ENCODE data around the gene VPS13A. TPM values are rescaled to one million over a fixed set of nuclear protein-coding genes. Genes with fewer than 3 reads are reported as not detected.

VPS13A gene
- total RNA-seq, 1 experiment from 2014 or later, result 32.2 TPM

- ChIA-PET CTCF (no interaction called here), POLR2A (ENCODE audit: low non-redundant PET) (no interaction called here)
- Histone ChIP-seq H3K36me3 (ENCODE audit: insufficient read depth, low read length, poor library complexity, severe bottlenecking) (no peaks in the 10 kb centered on the region), H3K9me3 (ENCODE audit: low read depth, low read length, poor library complexity, severe bottlenecking) (no peaks in the 10 kb centered on the region), H3K27ac (ENCODE audit: low read depth, low read length, poor library complexity, severe bottlenecking) (no peak overlapping the region), H3K27me3 (replicated peaks; ENCODE audit: insufficient read depth, low read depth, low read length, poor library complexity) (no peaks in the 10 kb centered on the region), H3K4me1 (ENCODE audit: insufficient read depth, low read length, poor library complexity, severe bottlenecking) (no peaks in the 10 kb centered on the region), H3K4me3 (ENCODE audit: low read depth, low read length, poor library complexity, severe bottlenecking) (no peak overlapping the region)
- TF ChIP-seq CTCF (conservative IDR thresholded peaks at IDR 0.05; ENCODE audit: low read depth, low read length) (no peak), EZH2 (IDR thresholded peaks at IDR 0.05; ENCODE audit: borderline replicate concordance, low read depth, low read length, poor library complexity, severe bottlenecking) (no peak)
- intact Hi-C loops (cut with micrococcal nuclease; ENCODE audit: unreplicated experiment), result no loop called here
- no TSS peak for BruUV-seq (replicated peaks)
- DNase-seq (ENCODE audit: low spot score), result no peak
Observed at GRCh38 chr9:77307166-77307565, 129.8 kb downstream of the VPS13A start.

DNA sequence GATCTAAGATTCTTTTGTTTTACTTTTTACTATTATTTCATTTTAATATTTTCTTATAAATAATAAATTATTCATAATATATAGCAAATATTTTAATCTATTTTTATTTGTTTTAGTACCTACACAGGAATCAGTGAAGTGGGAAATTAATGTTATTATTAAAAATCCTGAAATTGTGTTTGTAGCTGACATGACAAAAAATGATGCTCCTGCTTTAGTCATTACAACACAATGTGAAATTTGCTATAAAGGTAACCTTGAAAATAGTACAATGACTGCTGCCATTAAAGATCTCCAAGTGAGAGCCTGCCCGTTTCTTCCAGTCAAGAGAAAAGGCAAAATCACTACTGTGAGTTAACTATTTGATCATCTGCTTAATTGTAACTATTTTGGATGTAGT, 138.7 kb downstream of the VPS13A start:
- no peaks in the 10 kb centered on the region for H3K36me3 ChIP-seq (ENCODE audit: insufficient read depth, low read length, poor library complexity, severe bottlenecking)
- DNase-seq (ENCODE audit: low spot score), result no peak
- H3K4me1 ChIP-seq (ENCODE audit: insufficient read depth, low read length, poor library complexity, severe bottlenecking), result no peaks in the 10 kb centered on the region
- no peaks in the 10 kb centered on the region for H3K27me3 ChIP-seq (replicated peaks; ENCODE audit: insufficient read depth, low read depth, low read length, poor library complexity)
- no peak overlapping the region for H3K27ac ChIP-seq (ENCODE audit: low read depth, low read length, poor library complexity, severe bottlenecking)
- CTCF ChIA-PET, result no interaction called here
- POLR2A ChIA-PET (ENCODE audit: low non-redundant PET), result no interaction called here
- no peaks in the 10 kb centered on the region for H3K9me3 ChIP-seq (ENCODE audit: low read depth, low read length, poor library complexity, severe bottlenecking)
- TF ChIP-seq CTCF (conservative IDR thresholded peaks at IDR 0.05; ENCODE audit: low read depth, low read length), result no peak
- H3K4me3 ChIP-seq (ENCODE audit: low read depth, low read length, poor library complexity, severe bottlenecking), result no peak overlapping the region
- intact Hi-C loops (cut with micrococcal nuclease; ENCODE audit: unreplicated experiment), result no loop called here
- BruUV-seq (replicated peaks), result no TSS peak

DNA sequence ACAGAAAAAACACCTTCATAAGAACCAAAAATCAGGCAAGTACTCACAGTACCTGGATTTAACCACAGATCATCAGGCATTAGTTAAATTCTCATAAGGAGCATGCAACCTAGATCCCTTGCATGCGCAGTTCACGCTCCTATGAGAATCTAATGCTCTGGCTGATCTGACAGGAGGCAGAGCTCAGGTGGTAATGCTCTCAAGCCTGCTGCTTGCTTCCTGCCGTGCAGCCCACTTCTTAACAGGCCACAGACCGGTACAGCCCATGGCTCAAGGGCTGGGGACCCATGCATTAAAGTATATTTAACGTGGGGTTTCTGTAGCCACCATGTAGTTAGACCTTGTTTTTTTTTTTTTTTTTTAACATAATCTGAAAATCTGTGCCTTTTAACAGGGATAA, 147.7 kb downstream of the VPS13A start:
- BruUV-seq (replicated peaks), result no TSS peak
- POLR2A ChIA-PET (ENCODE audit: low non-redundant PET), result no interaction called here
- CTCF ChIA-PET, result no interaction called here
- no peaks in the 10 kb centered on the region for H3K9me3 ChIP-seq (ENCODE audit: low read depth, low read length, poor library complexity, severe bottlenecking)
- no peaks in the 10 kb centered on the region for H3K4me1 ChIP-seq (ENCODE audit: insufficient read depth, low read length, poor library complexity, severe bottlenecking)
- no peaks in the 10 kb centered on the region for H3K36me3 ChIP-seq (ENCODE audit: insufficient read depth, low read length, poor library complexity, severe bottlenecking)
- no peak for DNase-seq (ENCODE audit: low spot score)
- no peak overlapping the region for H3K27ac ChIP-seq (ENCODE audit: low read depth, low read length, poor library complexity, severe bottlenecking)
- H3K4me3 ChIP-seq (ENCODE audit: low read depth, low read length, poor library complexity, severe bottlenecking), result no peak overlapping the region
- TF ChIP-seq EZH2 (IDR thresholded peaks at IDR 0.05; ENCODE audit: borderline replicate concordance, low read depth, low read length, poor library complexity, severe bottlenecking), result no peak
- TF ChIP-seq CTCF (conservative IDR thresholded peaks at IDR 0.05; ENCODE audit: low read depth, low read length), result no peak
- H3K27me3 ChIP-seq (replicated peaks; ENCODE audit: insufficient read depth, low read depth, low read length, poor library complexity), result no peaks in the 10 kb centered on the region
- intact Hi-C loops (cut with micrococcal nuclease; ENCODE audit: unreplicated experiment), result no loop called here
